Placental epithelial cell (primary cell): ENCODE data around the gene GPR89A. TPM values are rescaled to one million over a fixed set of nuclear protein-coding genes. Genes with fewer than 3 reads are reported as not detected.

Experiments
- total RNA-seq: library from RNA; depleted of rRNA; stranded (reverse); fragments of >200 nt; gene quantifications from 2 replicates; pipeline ENCODE4 v1.2.3, GENCODE V29; 2012

The GPR89A gene
- 32.2 and 32.3 TPM in 2 replicates for total RNA-seq

GRCh38 chr1:145607833-145608733 lies at the start of gene GPR89A:
GPR89A (plus strand) TSS chr1:145607988; CDS start chr1:145608134, 146 bp downstream.

DNA sequence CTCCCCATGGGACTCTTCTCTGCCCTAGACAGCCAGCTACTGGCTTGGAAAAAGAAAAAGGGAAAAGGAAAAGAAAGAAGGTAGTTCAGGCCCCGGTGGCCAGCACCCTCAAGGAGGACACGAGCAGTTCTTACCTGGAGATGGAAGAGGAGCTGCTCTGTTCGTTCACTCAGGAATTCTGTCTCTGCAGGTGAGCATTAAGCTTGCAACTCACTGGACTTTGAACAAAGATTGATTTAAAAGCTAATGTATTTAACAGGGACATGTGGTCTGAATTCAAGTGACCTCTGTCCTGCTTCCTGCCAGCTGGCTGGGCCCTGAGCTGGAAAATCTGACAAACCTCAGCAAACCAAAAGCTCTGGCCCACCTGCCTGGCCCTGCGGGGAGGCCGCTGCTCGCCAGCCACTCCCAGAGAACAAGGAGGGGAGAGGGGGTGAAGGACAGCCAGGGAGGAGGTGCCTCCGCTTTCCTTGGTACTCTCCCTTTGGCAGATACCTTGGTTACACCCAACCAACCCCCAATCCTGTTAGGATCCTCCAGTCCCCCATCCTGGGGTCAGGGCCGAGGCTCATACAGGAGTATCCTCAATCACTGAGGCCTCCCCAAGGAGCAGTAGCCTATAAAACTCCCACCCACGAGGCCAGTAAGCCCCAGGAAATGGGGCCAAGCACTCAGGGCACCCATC lies 99.5 kb downstream of the GPR89A start, which contains the start of gene PDZK1:
TSS of gene PDZK1 (minus strand) at position 186 of the 685 bp plus-strand sequence. CDS start 19,347 bp downstream, outside the sequence.

DNA sequence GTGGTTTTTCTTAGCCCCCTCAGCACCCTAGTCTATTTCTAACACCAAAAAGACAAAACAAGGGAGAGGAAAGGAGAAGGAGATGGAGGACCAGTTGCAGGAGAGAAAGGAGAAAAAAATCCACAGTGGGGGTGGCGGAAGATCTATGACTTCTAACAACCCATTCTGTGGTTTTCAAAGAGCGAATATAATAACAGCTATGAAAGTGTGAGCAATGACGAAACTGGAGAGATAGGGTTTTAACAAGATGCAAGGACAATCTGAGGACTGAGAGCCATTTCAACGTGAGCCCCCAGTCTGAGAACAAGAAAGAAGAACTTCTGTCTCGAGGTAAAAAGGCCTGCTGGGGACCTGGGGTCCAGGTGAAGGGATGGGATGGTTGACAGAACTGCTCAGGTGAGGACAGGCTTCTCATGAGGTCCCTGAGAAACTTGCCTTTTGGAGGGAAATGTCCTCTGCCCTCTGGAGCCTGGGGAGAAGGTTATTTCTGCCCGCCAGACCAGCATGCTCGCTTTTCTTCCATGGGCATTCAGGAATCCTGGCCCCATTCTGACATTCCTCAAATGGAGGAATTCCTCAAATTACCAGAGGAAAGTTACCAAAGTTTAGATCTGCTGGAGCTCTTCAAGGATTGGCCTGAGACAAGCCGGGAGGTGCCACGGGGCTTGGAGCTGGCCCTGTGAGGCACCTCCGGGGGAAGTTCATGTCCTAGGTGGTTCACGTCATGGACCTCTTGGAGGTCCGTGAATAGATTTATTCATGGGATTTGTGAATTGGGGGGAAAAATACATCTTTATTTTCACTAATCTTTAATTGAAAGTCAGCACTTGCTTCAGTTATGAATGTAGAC lies 111.7 kb downstream of the GPR89A start, which contains the start of gene CD160:
TSS of gene CD160 (plus strand) at position 270 of the 850 bp plus-strand sequence. CDS start 8,829 bp downstream, outside the sequence.

Other genes with a start within 250 kb of the GPR89A start
- 0.87 and 1.6 TPM in 2 replicates for gene NBPF20, start 182.4 kb upstream of the GPR89A start, total RNA-seq
- 190 and 204 TPM in 2 replicates for gene PDZK1, start 99.4 kb downstream of the GPR89A start, total RNA-seq
- gene CD160, start 111.5 kb downstream of the GPR89A start, total RNA-seq = under 0.01 TPM in 1 of 2 replicates, not detected in the other
- gene RNF115, start 216.1 kb downstream of the GPR89A start, total RNA-seq = 10.5 and 11.8 TPM in 2 replicates
- 36.2 and 41.6 TPM in 2 replicates for gene POLR3C, start 216.2 kb downstream of the GPR89A start, total RNA-seq
- 2.7 and 3.0 TPM in 2 replicates for gene NUDT17, start 237.6 kb downstream of the GPR89A start, total RNA-seq